Loucy (cell line): Measurements from ENCODE around the gene RHOU.

ENCODE experiments used
- CTCF ChIP-seq: fragments of 200-600 bp; sonication (generic); conservative IDR thresholded peaks from 2 replicates; pipeline ENCODE4 v1.5.1; 2014; ENCODE audit warnings: mild to moderate bottlenecking, antibody characterized with exemption, low read length
- EZH2phosphoT487 ChIP-seq: fragments of 200-600 bp; IDR thresholded peaks from 2 replicates; pipeline ENCODE4 v1.6.1; 2018; ENCODE audit warnings: antibody characterized with exemption, mild to moderate bottlenecking, moderate library complexity, borderline replicate concordance

- TF ChIP-seq CTCF (no peak), EZH2phosphoT487 (no peak)
Measured at GRCh38 chr1:228733576-228733975, 1.7 kb upstream of the RHOU start.
